HL-60 (cell line): ENCODE results near the gene NHERF1.

ENCODE experiments used
- CTCF ChIP-seq: IDR thresholded peaks from one replicate; pipeline ENCODE4 v1.5.1; 2011; ENCODE audit warnings: low read length, control low read depth, inconsistent platforms; ENCODE audit not compliant: insufficient read depth
- SPI1 ChIP-seq: IDR thresholded peaks from 2 replicates; pipeline ENCODE4 v1.6.1; 2012; ENCODE audit warnings: low read depth, mild to moderate bottlenecking, borderline replicate concordance

- no peak for TF ChIP-seq CTCF
- TF ChIP-seq SPI1: no peak
Observed at GRCh38 chr17:74749279-74750038, 1.0 kb downstream of the NHERF1 start.
